Tibial artery (tissue), 4 donors: ENCODE measurements around the gene SCARF1.
A peak's percentile ranks its signal among the peaks of the same experiment; 100 is the strongest.

Experiments
- DNase-seq, 2 donors: peaks; one replicate each; pipeline ENCODE4 v3.0.0-alpha.2; 2019
- H3K27ac ChIP-seq, 2 donors: fragments of 200-600 bp; sonication (generic) in 1 of 2; 1 replicate in 1 of 2; 2 replicates in 1 of 2; pipeline ENCODE4 v1.5.1; 2018 to 2019; ENCODE audit warnings: mild to moderate bottlenecking in 1 of 2
- H3K27me3 ChIP-seq, 2 donors: fragments of 200-600 bp; sonication (generic) in 1 of 2; one replicate each; pipeline versions ENCODE4 v1.5.1 to v1.6.0; 2016 to 2019
- H3K36me3 ChIP-seq, 3 donors: fragments of 200-600 bp; sonication (generic) in 2 of 3; one replicate each; pipeline ENCODE4 v1.5.1; 2016 to 2019; ENCODE audit warnings: mild to moderate bottlenecking in 2 of 3
- H3K4me1 ChIP-seq, 4 donors: fragments of 200-600 bp; sonication (generic) in 2 of 4; 1 replicate in 3 of 4; 2 replicates in 1 of 4; pipeline ENCODE4 v1.5.1; 2016 to 2019
- H3K4me3 ChIP-seq, 2 donors: fragments of 200-600 bp; sonication (generic) in 1 of 2; 1 replicate in 1 of 2; 2 replicates in 1 of 2; pipeline ENCODE4 v1.5.1; 2018 to 2019; ENCODE audit warnings: mild to moderate bottlenecking in 2 of 2
- H3K9me3 ChIP-seq, 3 donors: fragments of 200-600 bp; sonication (generic) in 1 of 3; one replicate each; pipeline ENCODE4 v1.5.1; 2016 to 2019
- CTCF ChIP-seq, 2 experiments: fragments of 200-600 bp in 1 of 2; fragments of 450-650 bp in 1 of 2; IDR thresholded peaks; one replicate each; pipeline ENCODE4 v1.5.1; 2017 to 2019; ENCODE audit warnings: antibody characterized with exemption in 2 of 2, mild to moderate bottlenecking in 1 of 2, moderate library complexity in 1 of 2
- intact Hi-C: fragments of 100-400 bp; cut with DNase I; formaldehyde crosslinking; loops from one replicate; pipeline ENCODE4 v1.15.0; 2023; ENCODE audit warnings: low total_unique reads

The SCARF1 gene

GRCh38 chr17:1649844-1650501 is 4.4 kb upstream of the SCARF1 start, which contains the start of gene RILP:
Gene RILP (minus strand): TSS chr17:1649866. CDS start chr17:1649804, 62 bp downstream.
- Histone ChIP-seq H3K27ac (peak within 1 kb of the TSS; percentile 95 to 96), H3K9me3 (no peaks in the 10 kb centered on the region), H3K27me3 (no peaks in the 10 kb centered on the region), H3K36me3 (peaks cover 46 to 52% (median 46%) of the 10 kb centered on the region in 3 donors), H3K4me3 (peak within 1 kb of the TSS; percentile 75 to 78), H3K4me1 (peaks cover 0 to 34% (median 26%) of the 10 kb centered on the region in 4 donors)
- DNase-seq = peak; percentile 74 to 92
- TF ChIP-seq CTCF (IDR thresholded peaks at IDR 0.05) = no peak
- intact Hi-C loops = loop anchor here (5.0 to 10.0 kb wide), 4 partner anchors 55 to 385 kb away; partner anchors contain the start of gene DPH1

DNA sequence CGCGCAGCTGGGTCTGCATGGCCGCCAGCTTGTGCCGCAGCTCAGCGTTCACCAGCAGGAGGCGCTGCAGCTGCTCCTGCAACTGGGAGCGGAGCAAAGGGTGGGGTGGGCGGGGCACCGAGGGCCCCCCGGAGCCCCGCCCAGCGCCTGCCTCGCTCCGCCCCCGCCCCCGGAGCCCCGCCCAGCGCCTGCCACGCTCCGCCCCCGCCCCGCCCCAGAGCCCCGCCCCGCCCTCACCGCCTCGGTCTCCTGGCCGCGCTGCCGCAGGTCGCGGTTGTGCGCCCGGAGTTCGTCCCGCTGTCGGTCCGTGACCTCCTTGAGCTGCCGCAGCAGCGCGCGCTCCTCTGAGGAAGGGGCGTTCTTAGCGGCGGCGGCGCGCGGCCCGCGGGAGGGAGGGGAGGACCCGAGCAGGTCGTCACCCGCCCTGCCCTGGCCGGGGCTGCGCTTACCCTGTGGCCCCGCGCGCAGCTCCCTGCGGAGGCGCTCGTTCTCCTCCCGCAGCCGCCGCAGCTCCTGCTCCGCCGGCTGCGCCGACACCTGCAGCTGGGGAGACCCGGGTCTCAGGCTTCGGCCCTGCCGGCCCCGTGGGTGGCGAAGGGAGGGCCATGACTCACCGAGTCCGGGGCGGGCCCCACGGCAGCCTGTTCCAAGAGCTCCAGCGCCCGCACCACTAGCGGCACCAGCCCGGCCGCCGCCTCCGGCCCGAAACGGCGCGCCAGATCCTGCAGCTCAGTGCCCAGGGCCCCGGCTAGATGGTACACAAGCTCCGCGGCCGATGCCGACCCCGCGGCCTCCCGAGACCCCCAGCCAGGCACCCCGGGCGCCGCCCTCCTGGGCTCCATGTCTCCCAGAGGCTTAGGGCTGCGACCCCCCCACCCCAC is 3.7 kb upstream of the SCARF1 start:
- Histone ChIP-seq H3K36me3 (peaks cover 38 to 44% (median 38%) of the 10 kb centered on the region in 3 donors), H3K27ac (peak overlapping the region; percentile 95 to 96)

GRCh38 chr17:1648173-1648962 is 2.8 kb upstream of the SCARF1 start:
- H3K27ac ChIP-seq = peak overlapping the region; percentile 89 to 95
- H3K27me3 ChIP-seq = no peaks in the 10 kb centered on the region
- peaks cover 30 to 36% (median 30%) of the 10 kb centered on the region in 3 donors for H3K36me3 ChIP-seq
- H3K4me3 ChIP-seq = peak overlapping the region; percentile 75 to 78
- no peaks in the 10 kb centered on the region for H3K9me3 ChIP-seq
- peaks cover 0 to 47% (median 34%) of the 10 kb centered on the region in 4 donors for H3K4me1 ChIP-seq
- peak in 1 of 2 experiments; percentile 89 for TF ChIP-seq CTCF (IDR thresholded peaks at IDR 0.05)
- DNase-seq = peak in 1 of 2 donors; percentile 47
- intact Hi-C loops = loop anchor here (5.0 to 10.0 kb wide), 2 partner anchors 76 to 384 kb away; no protein-coding TSS in a partner anchor

More for the DNA sequence above, 3.7 kb upstream of the SCARF1 start:
- Histone ChIP-seq H3K9me3 (no peaks in the 10 kb centered on the region), H3K4me1 (peaks cover 0 to 38% (median 27%) of the 10 kb centered on the region in 4 donors), H3K4me3 (peak overlapping the region; percentile 75 to 78), H3K27me3 (no peaks in the 10 kb centered on the region)
- peak; percentile 94 to 97 for DNase-seq
- TF ChIP-seq CTCF (IDR thresholded peaks at IDR 0.05) = peak; percentile 18 to 92
- intact Hi-C loops = loop anchor here (5.0 to 10.0 kb wide), 2 partner anchors 77 to 384 kb away; no protein-coding TSS in a partner anchor

DNA sequence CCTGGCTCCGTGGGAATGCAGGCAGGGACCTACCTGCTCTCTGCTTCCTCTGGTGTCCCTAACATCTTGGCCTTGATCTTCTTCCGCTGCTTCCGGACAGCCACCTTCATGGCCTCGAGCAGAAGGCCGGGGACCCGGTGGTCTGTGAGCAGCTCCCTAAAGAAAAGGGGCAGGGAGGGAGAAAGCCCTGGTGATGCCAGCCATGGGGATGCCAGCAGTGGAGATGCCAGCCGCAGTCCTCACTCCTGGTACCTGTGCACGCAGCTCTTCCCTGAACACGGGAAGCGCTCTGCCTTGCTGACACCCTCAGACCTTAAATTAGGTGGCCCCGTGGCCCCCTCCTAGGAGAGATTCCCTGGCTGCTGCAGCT is 2.3 kb upstream of the SCARF1 start:
- no peak for DNase-seq
- H3K27me3 ChIP-seq = no peaks in the 10 kb centered on the region
- peak overlapping the region; percentile 89 to 95 for H3K27ac ChIP-seq
- no peaks in the 10 kb centered on the region for H3K9me3 ChIP-seq
- TF ChIP-seq CTCF (IDR thresholded peaks at IDR 0.05) = no peak
- peaks cover 0 to 49% (median 36%) of the 10 kb centered on the region in 4 donors for H3K4me1 ChIP-seq
- H3K36me3 ChIP-seq = peaks cover 24 to 30% (median 24%) of the 10 kb centered on the region in 3 donors
- peak overlapping the region; percentile 75 to 78 for H3K4me3 ChIP-seq
- intact Hi-C loops = loop anchor here (5.0 to 10.0 kb wide), 2 partner anchors 75 to 383 kb away; no protein-coding TSS in a partner anchor
